ENCODE data around the gene PBRM1. TPM values are rescaled to one million over a fixed set of nuclear protein-coding genes. Genes with fewer than 3 reads are reported as not detected.

PBRM1 gene
- polyA plus RNA-seq, 4 donors, result 55.6 to 67.0 (median 64.2) TPM

Other genes starting within 250 kb of the PBRM1 start
- gene SEMA3G, start 240.8 kb downstream of the PBRM1 start, polyA plus RNA-seq (ENCODE audit: insufficient read length in 4 of 4), result 10 to 100 TPM; 28.6 to 44.4 (median 33.6) TPM
- 1 to 10 TPM; 4.3 to 8.2 (median 6.6) TPM for gene TNNC1, start 231.9 kb downstream of the PBRM1 start, polyA plus RNA-seq (ENCODE audit: insufficient read length in 4 of 4)
- 100 to 1,000 TPM in 3 of 4 donors, 10 to 100 TPM in 1; 95.0 to 110 (median 105) TPM for gene NISCH, start 230.3 kb downstream of the PBRM1 start, polyA plus RNA-seq (ENCODE audit: insufficient read length in 4 of 4)
- 10 to 100 TPM; 31.3 to 42.3 (median 38.5) TPM for gene STAB1, start 190.6 kb downstream of the PBRM1 start, polyA plus RNA-seq (ENCODE audit: insufficient read length in 4 of 4)
- gene NT5DC2, start 152.1 kb downstream of the PBRM1 start, polyA plus RNA-seq (ENCODE audit: insufficient read length in 4 of 4), result 100 to 1,000 TPM; 130 to 160 (median 147) TPM
- 10 to 100 TPM; 15.2 to 24.7 (median 18.3) TPM for gene UQCC5, start 149.3 kb downstream of the PBRM1 start, polyA plus RNA-seq (ENCODE audit: insufficient read length in 4 of 4)
- 100 to 1,000 TPM in 2 of 4 donors, 10 to 100 TPM in 2; 84.9 to 105 (median 100) TPM for gene GNL3, start 119 bp upstream of the PBRM1 start, polyA plus RNA-seq (ENCODE audit: insufficient read length in 4 of 4)
- gene GLT8D1, start 19.9 kb upstream of the PBRM1 start, polyA plus RNA-seq (ENCODE audit: insufficient read length in 4 of 4), result 100 to 1,000 TPM; 122 to 141 (median 138) TPM
- 100 to 1,000 TPM; 166 to 185 (median 175) TPM for gene SPCS1, start 20.2 kb upstream of the PBRM1 start, polyA plus RNA-seq (ENCODE audit: insufficient read length in 4 of 4)
- 10 to 100 TPM; 23.0 to 27.6 (median 25.6) TPM for gene NEK4, start 85.0 kb upstream of the PBRM1 start, polyA plus RNA-seq (ENCODE audit: insufficient read length in 4 of 4)
- under 1 TPM in 3 of 4 donors, not detected in 1; 0.05 to 0.56 (median 0.22) TPM for gene ITIH1, start 91.7 kb upstream of the PBRM1 start, polyA plus RNA-seq (ENCODE audit: insufficient read length in 4 of 4)
- gene ITIH3, start 108.9 kb upstream of the PBRM1 start, polyA plus RNA-seq (ENCODE audit: insufficient read length in 4 of 4), result 1 to 10 TPM; 4.8 to 6.0 (median 5.6) TPM
- gene ITIH4, start 144.8 kb upstream of the PBRM1 start, polyA plus RNA-seq (ENCODE audit: insufficient read length in 4 of 4), result 1 to 10 TPM; 5.2 to 7.3 (median 6.9) TPM
- gene MUSTN1, start 149.1 kb upstream of the PBRM1 start, polyA plus RNA-seq (ENCODE audit: insufficient read length in 4 of 4), result 1 to 10 TPM in 1 of 4 donors, under 1 TPM in 2, not detected in 1; 0.60 to 1.0 (median 0.62) TPM
- 10 to 100 TPM; 13.4 to 15.8 (median 14.5) TPM for gene STIMATE, start 211.6 kb upstream of the PBRM1 start, polyA plus RNA-seq (ENCODE audit: insufficient read length in 4 of 4)